Measurements from ENCODE around the gene ARMH4. TPM values are rescaled to one million over a fixed set of nuclear protein-coding genes. Genes with fewer than 3 reads are reported as not detected.

ARMH4 gene
- total RNA-seq, 1 experiment from 2014 or later = 0.07 TPM

- intact Hi-C loops (cut with micrococcal nuclease; ENCODE audit: unreplicated experiment) = no loop called here
- no peak overlapping the region for H3K4me3 ChIP-seq (ENCODE audit: low read depth, low read length)
- TF ChIP-seq CTCF (IDR thresholded peaks at IDR 0.05; ENCODE audit: insufficient read depth in 1 of 2, low read depth in 1 of 2, low read length in 1 of 2, severe bottlenecking in 1 of 2, unreplicated experiment in 1 of 2) = no peak
- no TSS peak for BruUV-seq (replicated peaks)
- DNase-seq = no peak
- H3K36me3 ChIP-seq (ENCODE audit: control insufficient read depth, insufficient read depth, low read length) = no peaks in the 10 kb centered on the region
- Mint-ChIP-seq H3K36me3 (ENCODE audit: insufficient read depth, unreplicated experiment) (no peaks in the 10 kb centered on the region), H3K27me3 (ENCODE audit: insufficient read depth, unreplicated experiment) (peaks cover 15% of the 10 kb centered on the region), H3K4me3 (ENCODE audit: unreplicated experiment) (no peak overlapping the region), H3K9me3 (ENCODE audit: unreplicated experiment) (no peaks in the 10 kb centered on the region), H3K4me1 (ENCODE audit: low read depth, unreplicated experiment) (no peaks in the 10 kb centered on the region), H3K27ac (ENCODE audit: unreplicated experiment) (no peak overlapping the region)
- no peaks in the 10 kb centered on the region for H3K4me1 ChIP-seq
- no peaks in the 10 kb centered on the region for H3K27me3 ChIP-seq (replicated peaks; ENCODE audit: control insufficient read depth, insufficient read depth, low read length)
- ChIA-PET CTCF (no interaction called here), POLR2A (no interaction called here)
- H3K9me3 ChIP-seq = no peaks in the 10 kb centered on the region
These were observed 164.3 kb downstream of the ARMH4 start for GRCh38 chr14:57987596-57988300.

- H3K9me3 ChIP-seq = no peaks in the 10 kb centered on the region
- Mint-ChIP-seq H3K4me3 (ENCODE audit: unreplicated experiment) (no peak overlapping the region), H3K9me3 (ENCODE audit: unreplicated experiment) (no peaks in the 10 kb centered on the region), H3K27ac (ENCODE audit: unreplicated experiment) (no peak overlapping the region), H3K27me3 (ENCODE audit: insufficient read depth, unreplicated experiment) (peaks cover 16% of the 10 kb centered on the region), H3K36me3 (ENCODE audit: insufficient read depth, unreplicated experiment) (no peaks in the 10 kb centered on the region), H3K4me1 (ENCODE audit: low read depth, unreplicated experiment) (no peaks in the 10 kb centered on the region)
- no peak for DNase-seq
- intact Hi-C loops (cut with micrococcal nuclease; ENCODE audit: unreplicated experiment) = no loop called here
- no peaks in the 10 kb centered on the region for H3K4me1 ChIP-seq
- ChIA-PET POLR2A (no interaction called here), CTCF (no interaction called here)
- H3K27me3 ChIP-seq (replicated peaks; ENCODE audit: control insufficient read depth, insufficient read depth, low read length) = no peaks in the 10 kb centered on the region
- no peak for TF ChIP-seq CTCF (IDR thresholded peaks at IDR 0.05; ENCODE audit: insufficient read depth in 1 of 2, low read depth in 1 of 2, low read length in 1 of 2, severe bottlenecking in 1 of 2, unreplicated experiment in 1 of 2)
- H3K4me3 ChIP-seq (ENCODE audit: low read depth, low read length) = no peak overlapping the region
- H3K36me3 ChIP-seq (ENCODE audit: control insufficient read depth, insufficient read depth, low read length) = no peaks in the 10 kb centered on the region
- BruUV-seq (replicated peaks) = no TSS peak
These were observed 165.0 kb downstream of the ARMH4 start for GRCh38 chr14:57987051-57987450.

GRCh38 chr14:57982804-57983634, 169.0 kb downstream of the ARMH4 start:
- H3K27me3 ChIP-seq (replicated peaks; ENCODE audit: control insufficient read depth, insufficient read depth, low read length) = no peaks in the 10 kb centered on the region; the same call in 1 of the 2 replicates
- H3K27me3 Mint-ChIP-seq (ENCODE audit: insufficient read depth, unreplicated experiment) = peaks cover 19% of the 10 kb centered on the region
- POLR2A ChIA-PET = no interaction called here
- CTCF ChIA-PET = no interaction called here
- no peaks in the 10 kb centered on the region for H3K4me1 ChIP-seq
- H3K36me3 Mint-ChIP-seq (ENCODE audit: insufficient read depth, unreplicated experiment) = no peaks in the 10 kb centered on the region
- intact Hi-C loops (cut with micrococcal nuclease; ENCODE audit: unreplicated experiment) = no loop called here
- no peaks in the 10 kb centered on the region for H3K4me1 Mint-ChIP-seq (ENCODE audit: low read depth, unreplicated experiment)
- no peak for TF ChIP-seq CTCF (IDR thresholded peaks at IDR 0.05; ENCODE audit: insufficient read depth in 1 of 2, low read depth in 1 of 2, low read length in 1 of 2, severe bottlenecking in 1 of 2, unreplicated experiment in 1 of 2)
- no peaks in the 10 kb centered on the region for H3K9me3 ChIP-seq
- no peaks in the 10 kb centered on the region for H3K9me3 Mint-ChIP-seq (ENCODE audit: unreplicated experiment)
- no peak overlapping the region for H3K27ac Mint-ChIP-seq (ENCODE audit: unreplicated experiment)
- no peak for DNase-seq
- H3K4me3 Mint-ChIP-seq (ENCODE audit: unreplicated experiment) = no peak overlapping the region
- no TSS peak for BruUV-seq (replicated peaks)
- no peaks in the 10 kb centered on the region for H3K36me3 ChIP-seq (ENCODE audit: control insufficient read depth, insufficient read depth, low read length)
- no peak overlapping the region for H3K4me3 ChIP-seq (ENCODE audit: low read depth, low read length)

All from Caco-2 (cell line).